ENCODE data around the gene TAS1R2.

DNA sequence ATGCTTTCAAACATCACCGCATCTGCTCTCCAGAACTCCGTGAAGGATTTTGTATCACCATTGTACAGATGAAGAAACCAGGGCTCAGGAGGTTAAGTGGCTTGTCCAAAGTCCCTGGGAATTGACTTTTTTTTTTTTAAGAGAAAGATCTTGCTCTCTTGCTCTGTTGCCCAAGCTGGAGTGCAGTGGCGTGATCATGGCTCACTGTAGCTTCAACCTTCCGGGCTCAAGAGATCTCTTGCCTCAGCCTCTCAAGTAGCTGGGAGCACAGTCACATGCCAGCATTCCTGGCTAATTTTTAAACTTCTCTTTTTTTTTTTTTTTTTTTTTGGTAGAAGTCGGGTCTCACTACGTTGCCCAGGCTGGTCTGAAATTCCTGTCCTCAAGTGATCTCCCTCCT lies 6.9 kb upstream of the TAS1R2 start:
- TF ChIP-seq ZC3H10 (CRISPR knock-in tag; IDR thresholded peaks at IDR 0.05) (no peak), ZFP3 (CRISPR knock-in tag; IDR thresholded peaks at IDR 0.05) (no peak), GLIS3 (CRISPR knock-in tag; IDR thresholded peaks at IDR 0.05) (no peak), ESRRG (CRISPR knock-in tag; IDR thresholded peaks at IDR 0.05) (no peak), ARNTL (CRISPR knock-in tag; IDR thresholded peaks at IDR 0.05; ENCODE audit: borderline replicate concordance, low read depth) (no peak), PPARA (CRISPR knock-in tag; IDR thresholded peaks at IDR 0.05; ENCODE audit: borderline replicate concordance) (no peak), ZFP30 (CRISPR knock-in tag; IDR thresholded peaks at IDR 0.05) (no peak), TCF4 (CRISPR knock-in tag; IDR thresholded peaks at IDR 0.05; ENCODE audit: borderline replicate concordance) (no peak), ISL1 (CRISPR knock-in tag; IDR thresholded peaks at IDR 0.05) (no peak), ZNF565 (CRISPR knock-in tag; conservative IDR thresholded peaks at IDR 0.05; ENCODE audit: low read depth) (no peak)
- TF ChIP-seq, protein P1, sequence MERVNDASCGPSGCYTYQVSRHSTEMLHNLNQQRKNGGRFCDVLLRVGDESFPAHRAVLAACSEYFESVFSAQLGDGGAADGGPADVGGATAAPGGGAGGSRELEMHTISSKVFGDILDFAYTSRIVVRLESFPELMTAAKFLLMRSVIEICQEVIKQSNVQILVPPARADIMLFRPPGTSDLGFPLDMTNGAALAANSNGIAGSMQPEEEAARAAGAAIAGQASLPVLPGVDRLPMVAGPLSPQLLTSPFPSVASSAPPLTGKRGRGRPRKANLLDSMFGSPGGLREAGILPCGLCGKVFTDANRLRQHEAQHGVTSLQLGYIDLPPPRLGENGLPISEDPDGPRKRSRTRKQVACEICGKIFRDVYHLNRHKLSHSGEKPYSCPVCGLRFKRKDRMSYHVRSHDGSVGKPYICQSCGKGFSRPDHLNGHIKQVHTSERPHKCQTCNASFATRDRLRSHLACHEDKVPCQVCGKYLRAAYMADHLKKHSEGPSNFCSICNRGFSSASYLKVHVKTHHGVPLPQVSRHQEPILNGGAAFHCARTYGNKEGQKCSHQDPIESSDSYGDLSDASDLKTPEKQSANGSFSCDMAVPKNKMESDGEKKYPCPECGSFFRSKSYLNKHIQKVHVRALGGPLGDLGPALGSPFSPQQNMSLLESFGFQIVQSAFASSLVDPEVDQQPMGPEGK (CRISPR knock-in tag; IDR thresholded peaks at IDR 0.05; ENCODE audit: borderline replicate concordance), result no peak
- TF ChIP-seq, protein P2, sequence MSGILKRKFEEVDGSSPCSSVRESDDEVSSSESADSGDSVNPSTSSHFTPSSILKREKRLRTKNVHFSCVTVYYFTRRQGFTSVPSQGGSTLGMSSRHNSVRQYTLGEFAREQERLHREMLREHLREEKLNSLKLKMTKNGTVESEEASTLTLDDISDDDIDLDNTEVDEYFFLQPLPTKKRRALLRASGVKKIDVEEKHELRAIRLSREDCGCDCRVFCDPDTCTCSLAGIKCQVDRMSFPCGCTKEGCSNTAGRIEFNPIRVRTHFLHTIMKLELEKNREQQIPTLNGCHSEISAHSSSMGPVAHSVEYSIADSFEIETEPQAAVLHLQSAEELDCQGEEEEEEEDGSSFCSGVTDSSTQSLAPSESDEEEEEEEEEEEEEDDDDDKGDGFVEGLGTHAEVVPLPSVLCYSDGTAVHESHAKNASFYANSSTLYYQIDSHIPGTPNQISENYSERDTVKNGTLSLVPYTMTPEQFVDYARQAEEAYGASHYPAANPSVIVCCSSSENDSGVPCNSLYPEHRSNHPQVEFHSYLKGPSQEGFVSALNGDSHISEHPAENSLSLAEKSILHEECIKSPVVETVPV (CRISPR knock-in tag; IDR thresholded peaks at IDR 0.05), result no peak
- TF ChIP-seq, protein P3, sequence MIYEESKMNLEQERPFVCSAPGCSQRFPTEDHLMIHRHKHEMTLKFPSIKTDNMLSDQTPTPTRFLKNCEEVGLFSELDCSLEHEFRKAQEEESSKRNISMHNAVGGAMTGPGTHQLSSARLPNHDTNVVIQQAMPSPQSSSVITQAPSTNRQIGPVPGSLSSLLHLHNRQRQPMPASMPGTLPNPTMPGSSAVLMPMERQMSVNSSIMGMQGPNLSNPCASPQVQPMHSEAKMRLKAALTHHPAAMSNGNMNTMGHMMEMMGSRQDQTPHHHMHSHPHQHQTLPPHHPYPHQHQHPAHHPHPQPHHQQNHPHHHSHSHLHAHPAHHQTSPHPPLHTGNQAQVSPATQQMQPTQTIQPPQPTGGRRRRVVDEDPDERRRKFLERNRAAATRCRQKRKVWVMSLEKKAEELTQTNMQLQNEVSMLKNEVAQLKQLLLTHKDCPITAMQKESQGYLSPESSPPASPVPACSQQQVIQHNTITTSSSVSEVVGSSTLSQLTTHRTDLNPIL (CRISPR knock-in tag; IDR thresholded peaks at IDR 0.05; ENCODE audit: low read depth), result no peak
